HG02970 (cell line): ENCODE measurements around the gene SLC6A9.

ENCODE experiments used
- ATAC-seq: cut with Tn5 transposase; IDR thresholded peaks from one replicate; pipeline ENCODE4 v1.9.1; 2021; ENCODE audit warnings: mild to moderate bottlenecking, moderate library complexity, moderate number of reproducible peaks; ENCODE audit not compliant: unreplicated experiment, low FRiP score

The SLC6A9 gene

GRCh38 chr1:43990271-43991199 lies 40.7 kb downstream of the SLC6A9 start:
- no peak for ATAC-seq

GRCh38 chr1:43987159-43987902 lies 43.9 kb downstream of the SLC6A9 start:
- ATAC-seq, result no peak

- ATAC-seq, result no peak
These were observed 44.5 kb downstream of the SLC6A9 start for GRCh38 chr1:43986712-43987111.

GRCh38 chr1:43985984-43986595 lies 45.2 kb downstream of the SLC6A9 start:
- ATAC-seq, result no peak

GRCh38 chr1:43984855-43985254 lies 46.4 kb downstream of the SLC6A9 start:
- no peak for ATAC-seq

GRCh38 chr1:43983253-43983899 lies 47.9 kb downstream of the SLC6A9 start:
- ATAC-seq, result no peak

- ATAC-seq, result no peak
These were observed 48.5 kb downstream of the SLC6A9 start for GRCh38 chr1:43982808-43983207.

GRCh38 chr1:43982241-43982640 lies 49.0 kb downstream of the SLC6A9 start:
- ATAC-seq, result no peak

- no peak for ATAC-seq
These were observed 49.6 kb downstream of the SLC6A9 start for GRCh38 chr1:43981636-43982035.

- no peak for ATAC-seq
These were observed 50.1 kb downstream of the SLC6A9 start for GRCh38 chr1:43981135-43981491.

GRCh38 chr1:43980255-43981134 lies 50.8 kb downstream of the SLC6A9 start:
- ATAC-seq, result no peak

- no peak for ATAC-seq
These were observed 51.6 kb downstream of the SLC6A9 start for GRCh38 chr1:43979528-43980254.

- no peak for ATAC-seq
These were observed 52.1 kb downstream of the SLC6A9 start for GRCh38 chr1:43979261-43979527.

- no peak for ATAC-seq
These were observed 52.6 kb downstream of the SLC6A9 start, which contains the start of gene B4GALT2 for GRCh38 chr1:43978551-43979260. TSS of gene B4GALT2 (plus strand) at chr1:43979210. CDS start at chr1:43981161, 1,951 bp downstream.

GRCh38 chr1:43978264-43978550 lies 53.1 kb downstream of the SLC6A9 start:
- no peak for ATAC-seq

GRCh38 chr1:43977376-43978263 lies 53.6 kb downstream of the SLC6A9 start:
- ATAC-seq, result no peak

- no peak for ATAC-seq
These were observed 54.4 kb downstream of the SLC6A9 start for GRCh38 chr1:43976890-43977289.

- no peak for ATAC-seq
These were observed 55.2 kb downstream of the SLC6A9 start for GRCh38 chr1:43976045-43976444.
